HepG2 (cell line): ENCODE measurements around the gene FCHSD1. TPM values are rescaled to one million over a fixed set of nuclear protein-coding genes. Genes with fewer than 3 reads are reported as not detected.
A peak's percentile ranks its signal among the peaks of the same experiment; 100 is the strongest.

Experiments
- ATF1 ChIP-seq: IDR thresholded peaks from 2 replicates; pipeline ENCODE4 v1.6.1; 2016; ENCODE audit warnings: mild to moderate bottlenecking, control low read depth
- BRCA1 ChIP-seq: sonication (generic); formaldehyde crosslinking; IDR thresholded peaks from 2 replicates; pipeline ENCODE4 v1.4.0; 2020; ENCODE audit warnings: missing genetic modification reagents
- ELF3 ChIP-seq: IDR thresholded peaks from 2 replicates; pipeline ENCODE4 v1.6.1; 2016; ENCODE audit warnings: missing genetic modification reagents, missing compliant biosample characterization
- GMEB1 ChIP-seq: sonication (generic); formaldehyde crosslinking; IDR thresholded peaks from 2 replicates; pipeline ENCODE4 v1.5.1; 2020; ENCODE audit warnings: missing genetic modification reagents, mild to moderate bottlenecking, borderline replicate concordance
- HCFC1 ChIP-seq: fragments of 150-350 bp; IDR thresholded peaks from 2 replicates; pipeline ENCODE4 v1.6.1; 2014; ENCODE audit warnings: low read depth, low read length
- HHEX ChIP-seq: IDR thresholded peaks from 2 replicates; pipeline ENCODE4 v1.6.1; 2016; ENCODE audit warnings: control low read depth
- HIVEP1 ChIP-seq: sonication (generic); formaldehyde crosslinking; IDR thresholded peaks from 2 replicates; pipeline ENCODE4 v1.4.0; 2020; ENCODE audit warnings: mild to moderate bottlenecking, missing genetic modification reagents
- HOXA5 ChIP-seq: sonication (generic); formaldehyde crosslinking; IDR thresholded peaks from 2 replicates; pipeline ENCODE4 v1.4.0; 2020; ENCODE audit warnings: missing genetic modification reagents
- KLF9 ChIP-seq: IDR thresholded peaks from 2 replicates; pipeline ENCODE4 v1.6.1; 2016; ENCODE audit warnings: low read depth
- MED13 ChIP-seq: sonication (generic); formaldehyde crosslinking; IDR thresholded peaks from 2 replicates; pipeline ENCODE4 v1.5.0; 2020; ENCODE audit warnings: missing genetic modification reagents
- MYC ChIP-seq: sonication (generic); formaldehyde crosslinking; IDR thresholded peaks from 2 replicates; pipeline ENCODE4 v1.9.0; 2021; ENCODE audit warnings: missing genetic modification reagents, borderline replicate concordance
- MYPOP ChIP-seq: sonication (generic); formaldehyde crosslinking; IDR thresholded peaks from 2 replicates; pipeline ENCODE4 v1.8.1; 2023; ENCODE audit warnings: mild to moderate bottlenecking, moderate library complexity, missing genetic modification reagents
- NFYB ChIP-seq: sonication (generic); formaldehyde crosslinking; IDR thresholded peaks from 2 replicates; pipeline ENCODE4 v1.4.0; 2020; ENCODE audit warnings: missing genetic modification reagents
- RFX1 ChIP-seq: fragments of 450-650 bp; IDR thresholded peaks from 2 replicates; pipeline ENCODE4 v1.6.1; 2017
- SP1 ChIP-seq, 2 experiments: fragments of 450-650 bp in 1 of 2; sonication (generic) in 1 of 2; formaldehyde crosslinking in 1 of 2; IDR thresholded peaks; 2 replicates each; pipeline versions ENCODE4 v1.4.0 to v1.6.1; 2016 to 2020; ENCODE audit warnings: missing genetic modification reagents in 1 of 2
- ZBTB44 ChIP-seq: sonication (generic); formaldehyde crosslinking; IDR thresholded peaks from 2 replicates; pipeline ENCODE4 v1.4.0; 2020; ENCODE audit warnings: missing genetic modification reagents
- ZFP82 ChIP-seq: sonication (generic); formaldehyde crosslinking; IDR thresholded peaks from 2 replicates; pipeline ENCODE4 v1.5.1; 2020; ENCODE audit warnings: mild to moderate bottlenecking, missing genetic modification reagents, borderline replicate concordance
- ZKSCAN5 ChIP-seq: sonication (generic); formaldehyde crosslinking; IDR thresholded peaks from 2 replicates; pipeline ENCODE4 v1.5.1; 2020; ENCODE audit warnings: mild to moderate bottlenecking, missing genetic modification reagents
- ZNF282 ChIP-seq: fragments of 450-650 bp; IDR thresholded peaks from 2 replicates; pipeline ENCODE4 v1.6.1; 2018; ENCODE audit not compliant: partially characterized antibody
- ZNF496 ChIP-seq: sonication (generic); formaldehyde crosslinking; IDR thresholded peaks from 2 replicates; pipeline ENCODE4 v1.8.1; 2023; ENCODE audit warnings: mild to moderate bottlenecking, moderate library complexity, missing genetic modification reagents; ENCODE audit not compliant: insufficient replicate concordance
- ZNF646 ChIP-seq: sonication (generic); formaldehyde crosslinking; IDR thresholded peaks from 2 replicates; pipeline ENCODE4 v1.9.0; 2021; ENCODE audit warnings: mild to moderate bottlenecking, missing genetic modification reagents
- ZNF773 ChIP-seq: sonication (generic); formaldehyde crosslinking; IDR thresholded peaks from 2 replicates; pipeline ENCODE4 v1.4.0; 2020; ENCODE audit warnings: missing genetic modification reagents, borderline replicate concordance
- ZNF891 ChIP-seq: sonication (generic); formaldehyde crosslinking; IDR thresholded peaks from 2 replicates; pipeline ENCODE4 v1.5.0; 2020; ENCODE audit warnings: mild to moderate bottlenecking, missing genetic modification reagents
- polyA plus RNA-seq, 8 experiments: library from polyadenylated mRNA; depleted of rRNA in 3 of 8; stranded (reverse) in 7 of 8; unstranded in 1 of 8; fragments of >200 nt; fragmentation: Illumina TruSeq in 4 of 8; extraction: Trizol in 4 of 8; gene quantifications; 2 replicates each; pipeline versions ENCODE4 v1.2.1 to v1.2.3, GENCODE V29; 2011 to 2016; ENCODE audit warnings: low read depth in 4 of 8, missing spikeins in 1 of 8, mixed read lengths in 1 of 8; ENCODE audit not compliant: insufficient read depth in 1 of 8
- total RNA-seq, 5 experiments: library from RNA; depleted of rRNA; stranded (reverse); fragments of >200 nt; fragmentation: Illumina TruSeq; extraction: Trizol; gene quantifications; 2 replicates each; pipeline ENCODE4 v1.2.3, GENCODE V29; 2016; ENCODE audit warnings: low read depth in 1 of 5

FCHSD1 gene
- total and polyA plus RNA-seq, 2 of the 13 experiments (the other 11 are each of a cell fraction or from before 2014, with no cell fraction given): 5.5 to 15.4 TPM

- no peak for TF ChIP-seq ZNF646 (CRISPR knock-in tag)
- no peak for TF ChIP-seq NFYB (CRISPR knock-in tag)
- no peak for TF ChIP-seq ZNF891
- TF ChIP-seq ZKSCAN5 (CRISPR knock-in tag): no peak
- no peak for TF ChIP-seq ZBTB44 (CRISPR knock-in tag)
- no peak for TF ChIP-seq BRCA1
- no peak for TF ChIP-seq ELF3 (CRISPR knock-in tag)
- TF ChIP-seq GMEB1 (CRISPR knock-in tag): no peak
- no peak for TF ChIP-seq HHEX (CRISPR knock-in tag)
- no peak for TF ChIP-seq HCFC1
- TF ChIP-seq ZNF282: no peak
- no peak for TF ChIP-seq MYPOP
- TF ChIP-seq ZNF496 (CRISPR knock-in tag): no peak
- no peak for TF ChIP-seq SP1 (IDR thresholded peaks at IDR 0.05)
- TF ChIP-seq SP1 (CRISPR knock-in tag; IDR thresholded peaks at IDR 0.05): no peak
- TF ChIP-seq HIVEP1 (CRISPR knock-in tag): no peak
- TF ChIP-seq KLF9 (CRISPR knock-in tag): no peak
- no peak for TF ChIP-seq ZFP82 (CRISPR knock-in tag)
- TF ChIP-seq RFX1: no peak
- no peak for TF ChIP-seq MYC (CRISPR knock-in tag)
- no peak for TF ChIP-seq HOXA5 (CRISPR knock-in tag)
- no peak for TF ChIP-seq ZNF773 (CRISPR knock-in tag)
- no peak for TF ChIP-seq MED13 (CRISPR knock-in tag)
- 0 out of 2 replicates have a peak, but pooled peaks have one; percentile 22 for TF ChIP-seq ATF1 (CRISPR knock-in tag)
These were observed 61.1 kb downstream of the FCHSD1 start (continued) for GRCh38 chr5:141590127-141590526.
